Body of pancreas (tissue), 4 donors: ENCODE data around the gene CHST2.

Experiments used
- CTCF ChIP-seq, 7 experiments: fragments of 450-650 bp in 4 of 7; fragments of 200-600 bp in 3 of 7; sonication (generic) in 3 of 7; IDR thresholded peaks; one replicate each; pipeline ENCODE4 v1.5.1; 2016 to 2019; ENCODE audit warnings: antibody characterized with exemption in 7 of 7
- POLR2A ChIP-seq, 3 donors: fragments of 450-650 bp; IDR thresholded peaks; one replicate each; pipeline ENCODE4 v1.6.1; 2016; ENCODE audit warnings: antibody characterized with exemption in 3 of 3, mild to moderate bottlenecking in 2 of 3

- TF ChIP-seq CTCF (IDR thresholded peaks at IDR 0.05) (no peak), POLR2A (IDR thresholded peaks at IDR 0.05) (no peak)
These were observed 51.8 kb downstream of the CHST2 start for GRCh38 chr3:143171141-143171980.
